Measurements from ENCODE around the gene NELFB. TPM values are rescaled to one million over a fixed set of nuclear protein-coding genes. Genes with fewer than 3 reads are reported as not detected.

The NELFB gene
- total RNA-seq, 1 experiment from 2014 or later, result 71.7 TPM

- no peak overlapping the region for H2AK5ac ChIP-seq (ENCODE audit: insufficient read length, low read length)
- H3K23ac ChIP-seq (ENCODE audit: insufficient read length, low read depth, low read length), result no peak overlapping the region
- 0 out of 4 replicates have a peak, but pooled peaks cover 0 to 3% of the 10 kb centered on the region in 2 experiments for H3K4me1 Mint-ChIP-seq
Measured at GRCh38 chr9:137265496-137266161, 10.5 kb downstream of the NELFB start.

More at GRCh38 chr9:137265496-137266161, 10.5 kb downstream of the NELFB start:
- no peaks in the 10 kb centered on the region for H3K79me2 ChIP-seq (ENCODE audit: insufficient read depth, low read length)
- Mint-ChIP-seq H3K9me3 (no peaks in the 10 kb centered on the region; a peak in 1 of 5 replicates), H3K36me3 (ENCODE audit: insufficient read depth in 1 of 3, low read depth in 3 of 3) (peaks cover 10 to 55% (median 42%) of the 10 kb centered on the region in 3 experiments; a peak in 6 of 7 replicates), H3K4me3 (no peak overlapping the region), H3K27me3 (ENCODE audit: low read depth) (no peaks in the 10 kb centered on the region; the same call in 1 of the 2 replicates), H3K27ac (no peak overlapping the region)
- no peak overlapping the region for H4K8ac ChIP-seq (replicated peaks; ENCODE audit: insufficient read length, low read depth, low read length)
- no peak overlapping the region for H4K5ac ChIP-seq (ENCODE audit: insufficient read length, low read depth, low read length)
- DNase-seq, result no peak
- no CpG with 5 or more reads among the region's 29 CpGs for WGBS (ENCODE audit: extremely low coverage, insufficient read length, low lambda C conversion rate)
- no peak overlapping the region for H3K4me2 ChIP-seq (ENCODE audit: insufficient read depth, insufficient read length, low read length)
- no peak overlapping the region for H3K4ac ChIP-seq (ENCODE audit: low read depth, low read length)
- no peak for TF ChIP-seq CTCF (conservative IDR thresholded peaks at IDR 0.05)
- no peak overlapping the region for H3K14ac ChIP-seq (ENCODE audit: insufficient read depth, low read length)
- no peaks in the 10 kb centered on the region for H3K4me1 ChIP-seq (ENCODE audit: insufficient read depth, low read length)
- no peaks in the 10 kb centered on the region for H4K20me1 ChIP-seq (ENCODE audit: control insufficient read depth, insufficient read depth, insufficient read length)
- no peak overlapping the region for H2BK20ac ChIP-seq (ENCODE audit: low read depth, low read length, poor library complexity, severe bottlenecking)
- no peak overlapping the region for H2BK15ac ChIP-seq (ENCODE audit: low read depth, low read length)
- no peak overlapping the region for H3K56ac ChIP-seq (ENCODE audit: insufficient read length, low read depth, low read length)
- no peak overlapping the region for H2AFZ ChIP-seq (ENCODE audit: low read length)
- H3K9ac ChIP-seq (ENCODE audit: extremely low read depth, insufficient read length, low read length), result no peak overlapping the region
- no peak overlapping the region for H2BK5ac ChIP-seq (ENCODE audit: insufficient read length, low read length)
- H3K27me3 ChIP-seq (ENCODE audit: insufficient read depth, low read length), result no peaks in the 10 kb centered on the region
- no peaks in the 10 kb centered on the region for H3K23me2 ChIP-seq (ENCODE audit: insufficient read length, low read depth, low read length, poor library complexity, severe bottlenecking)
- no peak overlapping the region for H2BK12ac ChIP-seq (ENCODE audit: insufficient read length, low read depth, low read length)
- no peak overlapping the region for H4K91ac ChIP-seq (ENCODE audit: insufficient read length, low read depth, low read length)
- no peak overlapping the region for H2BK120ac ChIP-seq (ENCODE audit: low read depth, low read length, poor library complexity, severe bottlenecking)
- H3K9me3 ChIP-seq (ENCODE audit: control insufficient read depth, low read depth, low read length), result no peaks in the 10 kb centered on the region
- no peaks in the 10 kb centered on the region for H3K79me1 ChIP-seq (ENCODE audit: insufficient read depth, low read depth, low read length, poor library complexity, severe bottlenecking)
- no peak overlapping the region for H3T11ph ChIP-seq (ENCODE audit: low read length)
- H3K27ac ChIP-seq (ENCODE audit: insufficient read length, low read depth, low read length), result no peak overlapping the region
- no peak overlapping the region for H3K18ac ChIP-seq (ENCODE audit: insufficient read length, low read depth, low read length)

Data from H9 (cell line).